ENCODE measurements around the gene GRAPL.
"Not testable (repeated sequence)": the region's sequence is repeated elsewhere in the genome, so short reads cannot be mapped to it uniquely, and the experiment has no call there.

Gene GRAPL

DNA sequence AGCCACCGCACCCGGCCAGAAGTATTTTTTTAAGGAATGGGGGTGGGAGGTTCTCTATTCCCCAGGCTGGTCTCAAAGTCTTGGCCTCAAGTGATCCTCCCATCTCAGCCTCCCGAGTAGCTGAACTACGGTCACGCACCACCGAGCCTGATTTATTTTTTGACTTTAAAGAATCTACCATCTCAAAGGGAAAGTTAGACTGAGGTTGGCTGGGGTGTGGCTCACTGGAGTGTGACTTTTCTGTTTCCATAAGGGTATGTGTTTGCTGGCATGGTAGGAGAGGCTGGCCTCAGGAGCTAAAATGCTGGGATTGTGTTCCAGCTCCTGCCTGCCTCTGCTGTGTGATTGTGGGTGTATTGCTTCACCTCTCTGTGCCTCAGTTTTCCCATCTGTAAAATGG is 10.6 kb downstream of the GRAPL start:
- not testable (repeated sequence) for H3K4me3 ChIP-seq (ENCODE audit: low read depth in 1 of 2, low read length in 2 of 2); H3K4me1 ChIP-seq (ENCODE audit: control insufficient read depth in 1 of 2, insufficient read depth in 2 of 2, low read length in 2 of 2); H3K36me3 ChIP-seq (ENCODE audit: control insufficient read depth in 1 of 2, insufficient read depth in 2 of 2, low read length in 2 of 2); H3K27ac ChIP-seq (ENCODE audit: low read depth, low read length); H3K9me3 ChIP-seq (ENCODE audit: control insufficient read depth in 1 of 2, low read length in 2 of 2); H3K9ac ChIP-seq (ENCODE audit: low read depth in 1 of 2, low read length in 2 of 2); H3K27me3 ChIP-seq (ENCODE audit: control insufficient read depth in 1 of 2, insufficient read depth in 2 of 2, low read length in 2 of 2)

- H3K9ac ChIP-seq (ENCODE audit: low read depth in 1 of 2, low read length in 2 of 2); H3K9me3 ChIP-seq (ENCODE audit: control insufficient read depth in 1 of 2, low read length in 2 of 2); H3K4me1 ChIP-seq (ENCODE audit: control insufficient read depth in 1 of 2, insufficient read depth in 2 of 2, low read length in 2 of 2); H3K4me3 ChIP-seq (ENCODE audit: low read depth in 1 of 2, low read length in 2 of 2); H3K36me3 ChIP-seq (ENCODE audit: control insufficient read depth in 1 of 2, insufficient read depth in 2 of 2, low read length in 2 of 2); H3K27ac ChIP-seq (ENCODE audit: low read depth, low read length); H3K27me3 ChIP-seq (ENCODE audit: control insufficient read depth in 1 of 2, insufficient read depth in 2 of 2, low read length in 2 of 2): not testable (repeated sequence)
Measured at GRCh38 chr17:19141366-19142155, 14.2 kb downstream of the GRAPL start.

DNA sequence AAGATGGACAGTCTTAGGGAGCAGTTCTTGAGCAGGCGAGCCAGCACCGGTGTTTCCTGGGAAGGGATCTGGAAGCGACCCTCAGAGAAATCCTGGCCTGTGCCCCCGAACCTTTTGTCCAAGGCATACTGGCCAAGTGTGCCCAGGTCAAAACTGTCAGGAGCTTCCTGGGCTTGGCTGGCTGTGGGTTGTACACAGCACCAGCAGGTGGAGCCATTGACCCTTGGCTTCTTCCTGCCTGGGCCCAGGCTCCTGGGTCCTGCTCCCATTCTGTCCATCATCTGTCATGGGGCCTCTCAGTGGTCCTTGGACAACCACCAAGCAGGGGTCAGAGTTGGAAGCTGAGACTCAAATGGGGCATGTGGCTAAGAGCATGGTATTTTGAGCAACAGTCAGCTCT is 15.0 kb downstream of the GRAPL start:
- not testable (repeated sequence) for H3K4me3 ChIP-seq (ENCODE audit: low read depth in 1 of 2, low read length in 2 of 2); H3K27me3 ChIP-seq (ENCODE audit: control insufficient read depth in 1 of 2, insufficient read depth in 2 of 2, low read length in 2 of 2); H3K36me3 ChIP-seq (ENCODE audit: control insufficient read depth in 1 of 2, insufficient read depth in 2 of 2, low read length in 2 of 2); H3K27ac ChIP-seq (ENCODE audit: low read depth, low read length); H3K9me3 ChIP-seq (ENCODE audit: control insufficient read depth in 1 of 2, low read length in 2 of 2); H3K4me1 ChIP-seq (ENCODE audit: control insufficient read depth in 1 of 2, insufficient read depth in 2 of 2, low read length in 2 of 2); H3K9ac ChIP-seq (ENCODE audit: low read depth in 1 of 2, low read length in 2 of 2)

DNA sequence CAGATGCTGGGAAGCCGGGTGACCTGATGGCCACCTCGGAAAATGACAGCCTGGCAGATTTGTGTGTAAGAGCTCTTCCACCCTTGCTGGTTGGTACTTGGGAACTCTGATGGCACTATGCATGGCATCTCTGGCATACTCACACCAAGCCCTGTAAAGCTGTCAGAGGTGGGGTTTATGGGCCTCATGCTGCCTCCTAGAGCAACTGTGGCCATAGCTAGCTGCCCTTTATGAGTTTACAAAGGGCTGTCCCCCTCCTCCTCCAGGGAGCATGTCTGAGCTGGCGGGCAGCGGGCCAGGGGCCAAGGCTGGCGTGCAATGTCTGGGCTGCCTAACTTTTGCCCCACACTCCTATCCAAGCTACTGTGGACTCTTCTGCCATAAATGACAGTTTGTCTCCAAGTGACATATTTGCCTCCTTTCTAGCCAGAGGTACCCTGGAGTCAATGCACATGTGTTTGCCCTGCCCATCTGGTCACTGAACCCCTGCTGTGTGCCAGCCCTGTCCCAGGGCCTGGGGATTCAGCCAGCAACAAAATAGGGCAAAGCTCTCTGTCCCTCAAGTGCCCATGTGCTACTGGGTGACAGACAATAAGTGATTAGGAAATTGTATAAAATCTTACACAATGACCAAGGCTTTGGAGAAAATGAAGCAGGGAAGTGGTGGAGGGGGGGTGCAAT is 15.8 kb downstream of the GRAPL start:
- not testable (repeated sequence) for H3K4me1 ChIP-seq (ENCODE audit: control insufficient read depth in 1 of 2, insufficient read depth in 2 of 2, low read length in 2 of 2); H3K27ac ChIP-seq (ENCODE audit: low read depth, low read length); H3K9ac ChIP-seq (ENCODE audit: low read depth in 1 of 2, low read length in 2 of 2); H3K36me3 ChIP-seq (ENCODE audit: control insufficient read depth in 1 of 2, insufficient read depth in 2 of 2, low read length in 2 of 2); H3K4me3 ChIP-seq (ENCODE audit: low read depth in 1 of 2, low read length in 2 of 2); H3K27me3 ChIP-seq (ENCODE audit: control insufficient read depth in 1 of 2, insufficient read depth in 2 of 2, low read length in 2 of 2); H3K9me3 ChIP-seq (ENCODE audit: control insufficient read depth in 1 of 2, low read length in 2 of 2)

GRCh38 chr17:19144373-19144772 is 17.0 kb downstream of the GRAPL start:
- H3K9ac ChIP-seq (ENCODE audit: low read depth in 1 of 2, low read length in 2 of 2); H3K9me3 ChIP-seq (ENCODE audit: control insufficient read depth in 1 of 2, low read length in 2 of 2); H3K4me3 ChIP-seq (ENCODE audit: low read depth in 1 of 2, low read length in 2 of 2); H3K36me3 ChIP-seq (ENCODE audit: control insufficient read depth in 1 of 2, insufficient read depth in 2 of 2, low read length in 2 of 2); H3K4me1 ChIP-seq (ENCODE audit: control insufficient read depth in 1 of 2, insufficient read depth in 2 of 2, low read length in 2 of 2); H3K27ac ChIP-seq (ENCODE audit: low read depth, low read length); H3K27me3 ChIP-seq (ENCODE audit: control insufficient read depth in 1 of 2, insufficient read depth in 2 of 2, low read length in 2 of 2): not testable (repeated sequence)

DNA sequence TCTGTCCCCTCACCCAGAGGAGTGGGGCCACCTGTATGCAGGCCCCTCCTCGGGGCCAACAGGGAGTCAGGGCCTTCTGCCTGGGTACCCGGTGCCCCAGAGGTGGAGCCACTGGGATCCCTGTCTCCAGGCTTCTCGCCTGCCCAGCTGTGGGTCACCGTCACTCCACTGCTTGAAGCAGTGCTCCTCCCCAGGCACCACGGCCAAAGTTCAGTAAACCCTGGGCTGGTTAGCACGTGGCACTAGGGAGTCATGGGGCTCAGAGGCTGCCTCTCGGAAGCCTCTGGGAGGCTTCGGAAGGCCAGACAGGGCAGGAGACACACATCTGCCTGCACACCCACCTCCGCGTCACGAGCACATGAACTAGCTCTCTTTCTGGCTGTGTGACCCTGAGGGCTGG is 18.1 kb downstream of the GRAPL start:
- H3K27ac ChIP-seq (ENCODE audit: low read depth, low read length); H3K9me3 ChIP-seq (ENCODE audit: control insufficient read depth in 1 of 2, low read length in 2 of 2): not testable (repeated sequence)

DNA sequence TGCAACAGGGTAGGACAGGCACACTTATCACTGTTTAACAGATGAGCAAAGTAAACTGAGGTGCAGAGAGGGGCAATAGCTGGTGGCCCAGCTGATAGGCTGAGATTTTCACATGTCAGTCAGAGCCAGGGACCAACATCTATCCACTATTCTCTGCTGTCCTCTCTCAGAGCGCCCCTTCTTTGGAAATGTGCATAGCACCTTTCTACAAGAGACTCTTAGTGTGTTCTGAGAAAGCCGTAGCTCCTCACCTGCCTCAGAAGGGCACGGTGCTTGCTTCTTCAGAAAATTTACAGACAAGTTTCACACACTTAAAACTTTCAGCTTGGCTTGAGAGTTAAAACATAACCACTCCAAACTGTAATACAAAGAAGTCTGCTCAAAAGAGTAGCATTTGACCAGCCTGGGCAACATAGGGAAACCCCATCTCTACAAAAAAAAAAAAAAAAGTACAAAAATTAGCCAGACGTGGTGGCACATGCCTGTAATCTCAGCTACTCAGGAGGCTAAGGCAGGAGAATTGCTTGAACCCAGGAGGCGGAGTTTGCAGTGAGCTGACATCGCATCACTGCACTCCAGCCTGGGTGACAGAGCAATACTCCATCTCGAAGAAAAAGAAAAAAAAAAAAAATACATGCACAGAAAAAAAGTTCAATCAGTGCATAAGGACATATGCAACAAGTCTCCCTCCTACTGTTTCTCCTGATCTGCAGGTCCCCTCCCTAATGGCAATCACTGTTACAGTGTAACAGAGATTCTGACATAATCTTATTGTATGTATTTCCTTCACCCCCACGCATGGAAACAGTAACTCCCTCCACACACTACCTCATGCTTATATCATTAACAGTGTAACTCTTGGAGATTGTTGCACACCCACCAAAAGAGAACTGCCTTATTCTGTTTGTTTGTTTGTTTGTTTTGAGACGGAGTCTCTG is 23.6 kb downstream of the GRAPL start:
- not testable (repeated sequence) for H3K36me3 ChIP-seq (ENCODE audit: control insufficient read depth in 1 of 2, insufficient read depth in 2 of 2, low read length in 2 of 2); H3K27me3 ChIP-seq (ENCODE audit: control insufficient read depth in 1 of 2, insufficient read depth in 2 of 2, low read length in 2 of 2); H3K4me1 ChIP-seq (ENCODE audit: control insufficient read depth in 1 of 2, insufficient read depth in 2 of 2, low read length in 2 of 2); H3K4me3 ChIP-seq (ENCODE audit: low read depth in 1 of 2, low read length in 2 of 2); H3K9me3 ChIP-seq (ENCODE audit: control insufficient read depth in 1 of 2, low read length in 2 of 2); H3K27ac ChIP-seq (ENCODE audit: low read depth, low read length); H3K9ac ChIP-seq (ENCODE audit: low read depth in 1 of 2, low read length in 2 of 2)

More for the DNA sequence above, 18.1 kb downstream of the GRAPL start:
- H3K27me3 ChIP-seq (ENCODE audit: control insufficient read depth in 1 of 2, insufficient read depth in 2 of 2, low read length in 2 of 2); H3K9ac ChIP-seq (ENCODE audit: low read depth in 1 of 2, low read length in 2 of 2); H3K4me1 ChIP-seq (ENCODE audit: control insufficient read depth in 1 of 2, insufficient read depth in 2 of 2, low read length in 2 of 2); H3K4me3 ChIP-seq (ENCODE audit: low read depth in 1 of 2, low read length in 2 of 2); H3K36me3 ChIP-seq (ENCODE audit: control insufficient read depth in 1 of 2, insufficient read depth in 2 of 2, low read length in 2 of 2): not testable (repeated sequence)

DNA sequence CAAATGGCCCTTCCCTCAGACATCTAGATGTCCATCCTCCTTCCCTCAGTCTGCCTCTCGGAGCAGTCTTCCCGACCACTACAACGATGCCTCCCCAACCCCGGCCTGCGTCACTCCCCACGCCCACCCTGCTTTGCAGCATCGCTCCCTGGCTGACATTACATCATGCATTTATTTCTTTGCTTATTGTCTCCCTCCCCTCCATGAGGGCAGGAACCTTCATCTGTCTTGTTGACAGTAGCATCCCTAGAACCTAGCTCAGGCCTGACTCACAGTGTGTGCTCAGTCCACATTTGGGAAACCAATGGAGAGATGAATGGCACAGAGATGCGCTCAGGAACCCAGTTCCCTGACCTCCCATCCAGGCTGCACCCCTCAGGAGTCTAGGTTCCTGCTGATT is 30.2 kb downstream of the GRAPL start:
- H3K9me3 ChIP-seq (ENCODE audit: control insufficient read depth in 1 of 2, low read length in 2 of 2); H3K27ac ChIP-seq (ENCODE audit: low read depth, low read length); H3K9ac ChIP-seq (ENCODE audit: low read depth in 1 of 2, low read length in 2 of 2); H3K27me3 ChIP-seq (ENCODE audit: control insufficient read depth in 1 of 2, insufficient read depth in 2 of 2, low read length in 2 of 2); H3K4me1 ChIP-seq (ENCODE audit: control insufficient read depth in 1 of 2, insufficient read depth in 2 of 2, low read length in 2 of 2); H3K36me3 ChIP-seq (ENCODE audit: control insufficient read depth in 1 of 2, insufficient read depth in 2 of 2, low read length in 2 of 2); H3K4me3 ChIP-seq (ENCODE audit: low read depth in 1 of 2, low read length in 2 of 2): not testable (repeated sequence)

GRCh38 chr17:19158478-19158877 is 31.1 kb downstream of the GRAPL start:
- H3K4me1 ChIP-seq (ENCODE audit: control insufficient read depth in 1 of 2, insufficient read depth in 2 of 2, low read length in 2 of 2); H3K27ac ChIP-seq (ENCODE audit: low read depth, low read length); H3K4me3 ChIP-seq (ENCODE audit: low read depth in 1 of 2, low read length in 2 of 2); H3K27me3 ChIP-seq (ENCODE audit: control insufficient read depth in 1 of 2, insufficient read depth in 2 of 2, low read length in 2 of 2); H3K9me3 ChIP-seq (ENCODE audit: control insufficient read depth in 1 of 2, low read length in 2 of 2); H3K36me3 ChIP-seq (ENCODE audit: control insufficient read depth in 1 of 2, insufficient read depth in 2 of 2, low read length in 2 of 2); H3K9ac ChIP-seq (ENCODE audit: low read depth in 1 of 2, low read length in 2 of 2): not testable (repeated sequence)

DNA sequence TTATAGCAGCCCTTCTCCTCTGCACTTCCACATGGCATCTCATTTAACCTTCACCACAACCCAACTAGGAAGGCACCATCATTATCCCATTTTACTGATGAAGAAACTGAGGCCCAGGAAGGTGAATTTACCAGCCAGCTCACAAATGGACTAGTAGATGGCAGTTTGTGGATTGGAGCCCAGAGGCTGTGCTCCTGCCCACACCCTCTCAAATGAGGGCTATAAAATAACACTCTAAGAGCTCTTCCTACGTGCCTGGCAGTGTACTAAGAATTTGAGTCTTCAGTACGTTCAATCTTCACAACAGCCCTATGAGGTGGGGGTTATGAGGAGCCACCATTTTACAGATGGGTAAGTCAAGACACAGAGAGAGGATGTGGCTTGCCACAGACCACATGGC is 31.5 kb downstream of the GRAPL start:
- not testable (repeated sequence) for H3K9me3 ChIP-seq (ENCODE audit: control insufficient read depth in 1 of 2, low read length in 2 of 2); H3K4me3 ChIP-seq (ENCODE audit: low read depth in 1 of 2, low read length in 2 of 2); H3K9ac ChIP-seq (ENCODE audit: low read depth in 1 of 2, low read length in 2 of 2); H3K27me3 ChIP-seq (ENCODE audit: control insufficient read depth in 1 of 2, insufficient read depth in 2 of 2, low read length in 2 of 2); H3K36me3 ChIP-seq (ENCODE audit: control insufficient read depth in 1 of 2, insufficient read depth in 2 of 2, low read length in 2 of 2); H3K27ac ChIP-seq (ENCODE audit: low read depth, low read length); H3K4me1 ChIP-seq (ENCODE audit: control insufficient read depth in 1 of 2, insufficient read depth in 2 of 2, low read length in 2 of 2)
